GM21723 (cell line): ENCODE results near the gene HDAC5.

Source experiments
- ATAC-seq: cut with Tn5 transposase; IDR thresholded peaks from one replicate; pipeline ENCODE4 v1.9.1; 2021; ENCODE audit warnings: mild to moderate bottlenecking, moderate library complexity; ENCODE audit not compliant: unreplicated experiment

HDAC5 gene

DNA sequence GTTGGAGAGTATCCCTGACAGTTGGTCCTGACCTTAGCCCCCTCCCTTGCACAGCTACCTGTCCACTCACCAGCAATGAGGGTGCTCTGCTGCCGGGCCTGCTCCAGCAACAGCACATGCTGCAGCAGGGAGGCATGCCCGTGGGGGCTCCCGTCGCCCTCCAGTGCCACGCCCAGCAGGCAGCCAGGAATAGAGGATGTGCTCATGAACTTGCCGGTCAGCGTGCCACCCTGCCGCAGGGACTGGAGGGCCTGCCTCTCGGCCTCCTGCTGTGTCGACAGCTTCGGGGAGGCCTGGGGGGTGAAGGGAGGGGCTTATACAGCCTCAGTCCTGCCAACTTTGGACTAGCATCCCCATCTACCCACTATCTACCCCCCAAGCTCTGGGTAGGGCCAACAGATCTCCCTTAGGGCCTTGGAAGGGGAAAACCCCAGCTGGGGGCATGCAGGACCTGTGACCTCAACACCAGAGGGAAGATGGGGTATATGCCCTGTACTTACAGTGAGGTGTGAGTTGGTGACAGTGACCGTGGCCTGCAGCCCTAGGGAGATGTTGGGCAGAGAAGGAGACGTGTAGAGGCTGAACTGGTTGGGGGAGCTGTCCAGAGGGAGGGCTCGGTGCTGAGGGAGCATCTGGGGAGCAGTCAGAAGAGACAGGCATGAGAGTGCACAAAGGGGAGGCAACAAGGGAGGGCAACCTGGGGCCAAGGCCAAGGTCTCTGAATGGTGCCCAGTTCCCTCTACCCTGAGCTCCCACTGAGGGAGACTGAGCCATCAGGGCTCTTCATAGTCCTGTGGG, 32.0 kb downstream of the HDAC5 start:
- no peak for ATAC-seq

DNA sequence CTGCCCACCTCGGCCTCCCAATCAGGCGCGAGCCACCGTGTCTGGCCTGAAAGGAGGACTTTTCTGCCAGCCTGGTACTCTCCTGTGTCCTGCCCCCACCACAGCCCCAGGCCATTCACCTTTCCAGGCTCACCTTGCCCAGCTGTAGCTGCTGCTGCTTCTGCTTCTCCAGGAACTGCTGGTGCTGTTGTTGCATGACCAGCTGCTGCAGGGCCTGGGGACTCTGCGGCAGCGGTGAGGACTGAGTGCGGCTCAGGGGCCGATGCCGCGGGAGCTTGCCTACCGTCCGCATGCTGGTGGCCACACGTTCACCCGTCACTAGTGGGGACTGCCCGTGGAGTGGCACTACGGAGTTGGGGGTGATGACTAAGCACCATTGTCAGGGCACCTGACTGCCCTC, 35.2 kb downstream of the HDAC5 start:
- ATAC-seq: no peak

- no peak for ATAC-seq
Observed at GRCh38 chr17:44087319-44087718, 36.1 kb downstream of the HDAC5 start.

- ATAC-seq: no peak
Observed at GRCh38 chr17:44086364-44087311, 36.8 kb downstream of the HDAC5 start.

DNA sequence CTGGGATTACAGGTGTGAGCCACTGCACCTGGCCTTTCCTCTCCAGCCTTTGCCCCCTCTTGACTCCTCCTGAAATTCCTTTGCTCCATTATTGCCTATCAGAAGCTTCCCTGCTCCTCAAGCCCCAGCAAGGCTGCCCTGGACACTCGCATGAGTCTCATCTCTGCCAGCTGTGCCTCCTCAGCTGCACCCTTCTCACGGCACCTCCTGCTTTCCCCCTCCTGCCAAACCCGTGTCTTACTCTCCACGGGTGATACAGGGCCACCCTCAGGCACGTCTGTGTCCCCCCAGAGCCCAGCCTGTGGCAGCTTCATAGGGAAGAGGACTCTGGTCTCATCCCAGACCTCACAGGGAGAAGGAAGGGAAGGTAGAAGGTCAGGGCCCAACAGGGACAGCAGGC, 37.5 kb downstream of the HDAC5 start:
- no peak for ATAC-seq

GRCh38 chr17:44084921-44085320, 38.5 kb downstream of the HDAC5 start:
- no peak for ATAC-seq

- ATAC-seq: no peak
Observed at GRCh38 chr17:44084131-44084538, 39.3 kb downstream of the HDAC5 start.

DNA sequence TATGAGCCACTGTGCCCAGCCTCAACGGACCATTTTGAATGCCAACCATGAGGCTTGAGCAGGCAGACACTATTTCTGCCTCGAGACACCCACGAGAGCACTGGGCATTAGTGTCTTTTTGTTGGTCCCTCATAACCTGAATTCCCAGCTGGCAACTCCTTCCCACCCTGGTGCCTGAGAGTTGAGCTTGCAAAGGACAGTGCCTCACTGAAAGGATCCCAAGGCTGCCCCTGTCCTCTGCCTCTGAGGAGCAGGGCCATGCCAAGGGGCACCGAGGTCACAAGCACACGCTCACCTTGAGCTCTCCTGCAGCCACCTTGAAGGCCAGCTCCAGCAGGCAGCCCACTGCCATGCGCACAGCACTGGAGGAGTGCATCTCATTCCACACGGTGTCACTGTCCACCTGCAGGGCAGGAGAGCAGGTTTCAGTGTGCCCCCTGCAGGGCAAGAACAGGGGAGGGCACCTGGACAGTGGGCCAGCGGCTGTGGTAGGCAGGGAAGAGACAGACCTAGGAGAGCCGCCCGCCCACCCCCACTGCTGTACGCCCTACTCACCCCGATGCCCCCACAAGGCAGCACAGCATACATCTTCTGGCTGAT, 40.1 kb downstream of the HDAC5 start:
- no peak for ATAC-seq

GRCh38 chr17:44082256-44082927, 41.0 kb downstream of the HDAC5 start:
- no peak for ATAC-seq

GRCh38 chr17:44081681-44082080, 41.8 kb downstream of the HDAC5 start:
- no peak for ATAC-seq

DNA sequence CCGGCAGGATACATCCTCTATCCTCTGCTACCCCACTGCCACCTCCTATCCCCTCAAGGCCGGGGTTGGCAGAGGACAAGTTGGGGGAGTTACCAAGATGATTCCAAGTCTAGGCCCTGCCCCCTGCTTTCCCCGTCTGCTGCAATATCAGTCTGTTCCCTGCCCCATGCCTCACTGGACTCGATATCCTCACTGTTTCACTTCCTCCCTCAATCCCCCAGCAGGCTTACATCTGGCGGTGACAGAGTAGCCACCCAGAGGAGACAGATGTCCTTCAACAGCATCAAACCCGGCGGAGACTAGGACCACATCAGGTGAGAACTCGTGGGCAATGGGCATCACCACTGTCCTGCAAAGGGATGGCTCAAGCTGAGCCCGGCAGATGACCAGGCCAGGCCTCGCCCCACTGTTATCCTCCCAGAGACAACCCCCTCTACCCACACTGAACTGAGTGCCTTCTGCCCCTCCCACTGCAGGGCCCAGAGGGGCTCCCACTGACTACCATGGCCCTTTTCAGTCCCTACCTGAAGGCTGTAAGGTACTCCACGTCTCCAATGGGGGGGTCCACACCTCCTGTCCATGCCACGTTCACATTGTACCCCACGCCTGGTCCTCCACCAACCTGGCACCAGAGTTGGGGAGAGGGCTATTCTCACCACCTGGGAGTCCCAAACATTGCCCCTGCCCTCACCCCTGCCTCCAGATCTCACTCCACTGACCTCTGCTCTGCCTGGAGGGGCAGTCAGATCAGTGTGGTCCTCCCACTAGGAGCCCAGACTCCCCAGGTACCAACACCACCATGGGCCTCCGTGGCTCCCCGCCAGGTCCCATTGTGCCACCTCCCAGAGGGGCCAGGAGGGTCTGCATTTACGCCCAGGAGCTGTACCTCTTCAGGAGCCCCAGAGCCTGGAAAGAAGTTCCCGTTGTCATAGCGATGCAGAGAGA, 43.3 kb downstream of the HDAC5 start:
- no peak for ATAC-seq

DNA sequence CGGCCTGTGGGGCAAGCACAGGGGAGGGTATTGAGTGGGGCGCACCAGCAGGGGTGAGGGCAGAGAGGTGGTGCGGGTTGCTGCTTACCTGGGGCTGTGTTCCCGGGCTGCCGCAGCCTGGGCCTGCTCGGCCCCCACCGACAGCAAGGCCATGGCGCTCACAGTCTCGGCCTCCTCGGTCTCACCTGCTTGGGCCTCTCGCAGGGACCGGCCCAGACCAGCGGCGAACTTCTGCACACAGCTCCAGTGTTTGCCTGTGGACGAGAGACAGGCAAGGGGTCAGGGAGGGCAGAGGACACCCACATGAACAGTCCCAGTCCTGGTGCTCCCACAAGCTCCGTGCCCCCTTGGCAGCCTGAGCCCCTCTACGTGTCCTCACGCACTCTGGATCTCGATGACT, 45.0 kb downstream of the HDAC5 start:
- ATAC-seq: no peak

DNA sequence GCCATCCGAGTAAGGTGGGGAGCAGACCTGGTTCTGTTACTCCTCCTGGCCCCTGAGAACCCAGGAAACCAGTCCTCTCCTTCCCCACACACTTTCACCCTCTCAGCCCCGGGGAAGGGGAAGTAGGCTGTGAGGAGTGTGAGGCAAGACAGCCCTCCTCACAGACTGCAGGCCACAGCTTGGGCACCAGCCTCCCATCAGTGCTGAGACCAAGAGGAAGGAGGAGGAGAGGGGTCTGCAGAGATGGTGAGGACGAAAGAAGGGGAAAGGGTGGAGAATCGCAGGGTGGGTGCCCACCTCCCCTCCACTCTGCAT, 45.9 kb downstream of the HDAC5 start:
- ATAC-seq: no peak

DNA sequence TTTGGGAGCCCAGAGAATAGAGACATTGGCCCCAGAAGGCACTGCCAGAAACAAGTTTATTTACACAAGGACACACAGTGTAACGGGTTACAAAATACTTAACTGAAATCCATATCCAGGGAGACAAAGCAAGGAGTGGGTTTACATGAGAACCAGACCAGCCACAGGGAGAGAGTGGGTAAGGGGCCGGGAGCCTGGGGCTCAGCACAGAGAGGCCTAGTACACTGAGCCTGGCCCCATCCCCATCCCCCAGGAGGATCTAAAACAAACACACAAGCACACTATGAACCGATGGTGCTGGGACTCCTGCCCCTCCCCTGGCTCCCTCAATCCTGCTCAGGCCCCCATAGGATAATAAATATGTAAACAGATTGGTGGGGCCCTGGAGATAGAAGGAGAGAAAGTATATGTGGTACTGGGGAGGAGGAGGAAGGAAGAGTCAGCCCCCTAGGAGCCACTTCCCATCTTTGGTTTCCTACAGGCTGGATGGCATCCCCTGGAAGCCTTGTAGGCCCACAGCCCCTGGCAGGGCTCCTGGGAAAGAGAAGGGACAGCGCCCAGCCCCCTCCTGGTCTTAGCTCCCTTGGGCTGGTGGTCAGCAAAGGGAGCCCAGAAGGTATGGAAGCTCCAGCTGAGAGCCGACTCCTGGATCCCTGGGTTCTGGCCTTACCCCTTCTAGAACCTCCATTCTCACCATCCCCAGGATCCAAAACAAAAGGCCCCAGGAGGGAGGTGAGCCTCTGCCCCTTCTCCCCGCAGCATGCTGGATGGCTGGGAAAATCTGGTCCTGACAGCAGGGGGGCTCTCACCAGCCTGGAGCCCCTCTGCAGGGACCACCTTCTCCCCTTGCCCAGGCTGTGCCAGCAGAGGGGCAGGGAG, 46.5 kb downstream of the HDAC5 start:
- ATAC-seq: no peak

- ATAC-seq: no peak
Observed at GRCh38 chr17:44075598-44076293, 47.7 kb downstream of the HDAC5 start.

DNA sequence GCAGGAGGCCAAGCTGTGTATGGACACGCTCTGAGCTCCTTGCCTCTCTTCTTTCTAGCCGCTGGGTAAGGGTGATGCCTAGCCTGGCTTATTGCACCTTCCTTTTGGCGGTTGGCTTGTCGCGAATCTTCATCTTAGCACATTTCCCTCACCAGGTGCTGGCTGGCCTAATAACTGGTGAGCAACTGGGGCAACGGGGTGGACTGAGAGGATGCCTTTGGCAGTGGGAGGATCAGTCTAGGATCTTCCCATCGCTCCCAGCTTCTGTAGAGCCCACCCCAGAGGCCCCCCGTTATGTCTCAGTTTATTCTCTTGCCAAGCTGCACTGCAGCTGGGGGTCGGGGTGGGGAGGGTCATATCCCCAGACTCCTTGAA, 48.5 kb downstream of the HDAC5 start:
- ATAC-seq: no peak

DNA sequence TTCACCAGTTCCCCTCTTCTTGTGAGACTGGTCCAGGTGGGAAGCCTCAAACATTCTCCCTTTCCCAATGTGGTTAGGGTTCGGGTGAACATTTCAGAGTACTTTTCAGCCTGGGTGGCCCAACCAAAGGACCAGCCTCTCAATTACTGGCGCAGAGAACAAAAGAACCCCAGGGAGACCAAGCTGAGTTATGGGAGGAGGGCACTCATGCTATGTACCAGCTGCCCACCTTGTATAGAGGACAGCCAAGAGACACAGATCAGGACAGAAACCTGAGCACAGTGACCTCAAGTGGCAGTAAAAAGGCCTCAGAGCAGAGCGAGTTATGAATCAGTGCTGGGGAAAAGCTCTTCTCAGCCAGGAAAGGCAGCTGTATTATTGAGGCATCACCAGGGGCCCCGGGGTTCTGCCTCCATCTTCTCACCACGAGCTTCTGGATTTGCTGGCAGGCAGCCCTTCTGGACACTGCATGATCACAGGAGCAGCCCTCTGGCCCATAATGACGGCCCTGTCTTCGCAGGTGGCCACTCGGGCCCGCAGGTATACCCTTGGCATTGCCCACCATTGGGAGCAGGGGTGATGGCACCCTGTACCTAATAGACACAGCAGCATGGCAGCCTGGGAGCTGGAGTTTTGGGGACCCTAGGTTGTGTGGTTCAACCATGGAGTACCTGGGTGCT, 49.1 kb downstream of the HDAC5 start:
- ATAC-seq: no peak

- ATAC-seq: no peak
Observed at GRCh38 chr17:44071772-44072171, 51.7 kb downstream of the HDAC5 start.
